H1 (cell line): ENCODE measurements around the gene GUCA2B. TPM values are rescaled to one million over a fixed set of nuclear protein-coding genes. Genes with fewer than 3 reads are reported as not detected.

Source experiments
- EGR1 ChIP-seq: IDR thresholded peaks from 2 replicates; pipeline ENCODE4 v1.6.1; 2011; ENCODE audit warnings: low read depth, low read length, borderline replicate concordance
- HDAC6 ChIP-seq: IDR thresholded peaks from one replicate; pipeline ENCODE4 v1.7.1; 2012; ENCODE audit warnings: low read depth, mild to moderate bottlenecking, inconsistent platforms, low read length, moderate library complexity
- SIX5 ChIP-seq: IDR thresholded peaks from 2 replicates; pipeline ENCODE4 v1.6.1; 2011; ENCODE audit warnings: mild to moderate bottlenecking, low read depth, low read length
- polyA plus RNA-seq, 7 experiments: library from polyadenylated mRNA; depleted of rRNA in 3 of 7; stranded (reverse) in 5 of 7; unstranded in 2 of 7; fragments of >200 nt in 5 of 7; fragments of 200-250 nt in 2 of 7; gene quantifications; 1 replicate in 5 of 7; 2 replicates in 1 of 7; 4 replicates in 1 of 7; pipeline versions ENCODE4 v1.2.1 to v1.2.3, GENCODE V29; 2011 to 2013; ENCODE audit warnings: missing spikeins in 2 of 7, mixed read lengths in 2 of 7
- total RNA-seq: library from RNA; stranded (reverse); fragmentation: NEBNext Ultra II Directional; extraction: Animal tissue kit (Norgen Biotek cat#: 25700); gene quantifications from 2 replicates; pipeline ENCODE4 v1.2.1, GENCODE V29; 2021

Gene GUCA2B
- total and polyA plus RNA-seq, 2 of the 8 experiments (the other 6 are each of a cell fraction or from before 2014, with no cell fraction given): not detected

DNA sequence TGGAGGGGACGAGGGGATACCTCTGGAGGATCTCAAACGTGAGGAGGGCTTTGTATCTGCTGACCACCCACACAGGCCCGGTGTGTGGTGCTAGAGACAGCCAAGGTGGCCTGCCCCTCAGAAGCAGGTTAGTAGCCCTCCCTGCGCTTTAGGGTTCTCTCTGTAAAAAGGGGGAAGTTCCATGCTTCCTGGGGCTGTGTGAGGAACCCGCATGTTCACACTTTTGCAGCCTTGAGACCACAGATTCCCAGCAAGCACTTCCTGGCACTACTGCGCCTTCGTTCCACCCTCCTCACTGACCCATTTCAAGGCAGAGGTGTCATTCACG lies 7.9 kb upstream of the GUCA2B start (continued):
- TF ChIP-seq HDAC6: no peak
- TF ChIP-seq SIX5: no peak
- no peak for TF ChIP-seq EGR1
- TF ChIP-seq, all 59 proteins: peak for 0
